DND-41 (cell line): ENCODE measurements around the gene TFDP2.

Experiments
- CTCF ChIP-seq: IDR thresholded peaks from 2 replicates; pipeline ENCODE4 v1.5.1; 2012; ENCODE audit warnings: borderline replicate concordance, low read length, moderate library complexity, mild to moderate bottlenecking; ENCODE audit not compliant: poor library complexity, severe bottlenecking; ENCODE audit errors: extremely low read depth
- EZH2 ChIP-seq: IDR thresholded peaks from 3 replicates; pipeline ENCODE4 v1.6.1; 2012; ENCODE audit warnings: borderline replicate concordance, low read depth, mild to moderate bottlenecking, moderate library complexity, low read length, inconsistent platforms; ENCODE audit not compliant: severe bottlenecking

- no peak for TF ChIP-seq CTCF
- no peak for TF ChIP-seq EZH2
Observed at GRCh38 chr3:142165194-142165593, 15.8 kb upstream of the TFDP2 start.
